HepG2 (cell line): ENCODE results near the gene ARPC1B.

Experiments
- CREB1 ChIP-seq, 2 experiments: fragments of 450-650 bp in 1 of 2; IDR thresholded peaks; 2 replicates each; pipeline ENCODE4 v1.6.1; 2016 to 2017; ENCODE audit warnings: control low read depth in 1 of 2, mild to moderate bottlenecking in 1 of 2, missing compliant biosample characterization in 1 of 2, missing genetic modification characterization in 1 of 2
- FOSL2 ChIP-seq: sonication (generic); formaldehyde crosslinking; IDR thresholded peaks from 2 replicates; pipeline ENCODE4 v1.4.0; 2020; ENCODE audit warnings: missing genetic modification reagents
- KDM6A ChIP-seq: IDR thresholded peaks from 2 replicates; pipeline ENCODE4 v1.6.1; 2016; ENCODE audit warnings: low read depth
- KLF6 ChIP-seq: IDR thresholded peaks from 2 replicates; pipeline ENCODE4 v1.8.0; 2016; ENCODE audit warnings: missing biosample characterization, missing genetic modification reagents
- POLR2A ChIP-seq, 2 experiments: IDR thresholded peaks; 2 replicates each; pipeline ENCODE4 v1.6.1; 2011; ENCODE audit warnings: low read depth in 2 of 2, low read length in 2 of 2, mild to moderate bottlenecking in 1 of 2, moderate library complexity in 1 of 2; ENCODE audit not compliant: insufficient read depth in 1 of 2
- SALL2 ChIP-seq: sonication (generic); formaldehyde crosslinking; IDR thresholded peaks from 2 replicates; pipeline ENCODE4 v1.8.1; 2023; ENCODE audit warnings: mild to moderate bottlenecking, missing genetic modification reagents, inconsistent platforms
- SP1 ChIP-seq, 2 experiments: fragments of 450-650 bp in 1 of 2; sonication (generic) in 1 of 2; formaldehyde crosslinking in 1 of 2; IDR thresholded peaks; 2 replicates each; pipeline versions ENCODE4 v1.4.0 to v1.6.1; 2016 to 2020; ENCODE audit warnings: missing genetic modification reagents in 1 of 2
- ZNF282 ChIP-seq: fragments of 450-650 bp; IDR thresholded peaks from 2 replicates; pipeline ENCODE4 v1.6.1; 2018; ENCODE audit not compliant: partially characterized antibody
- TF ChIP-seq, protein P1 (sequence below): sonication (generic); formaldehyde crosslinking; IDR thresholded peaks from 2 replicates; pipeline ENCODE4 v1.9.0; 2021; ENCODE audit warnings: missing genetic modification reagents, borderline replicate concordance

DNA sequence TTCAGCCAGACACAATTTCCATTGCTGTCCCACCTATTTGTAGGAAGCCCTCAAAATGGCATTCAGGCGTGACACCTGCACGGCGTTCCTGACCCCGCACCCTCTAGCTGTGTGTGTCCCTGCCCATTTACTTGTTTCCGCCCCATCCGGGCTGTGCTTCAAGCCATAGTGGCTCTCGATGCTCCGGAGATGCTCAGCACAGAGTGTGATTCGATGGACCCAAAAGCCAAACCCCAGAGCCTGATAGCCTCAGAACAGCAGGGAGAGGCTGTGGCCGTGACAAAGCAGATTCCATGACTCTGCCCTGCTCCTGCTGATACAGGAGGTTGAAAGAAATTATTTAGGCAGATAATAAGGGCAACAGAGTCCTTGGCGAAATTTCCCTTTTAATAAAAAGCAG, 47.7 kb downstream of the ARPC1B start:
- TF ChIP-seq FOSL2 (no peak), KLF6 (no peak), SP1 (IDR thresholded peaks at IDR 0.05) (no peak), SP1 (CRISPR knock-in tag; IDR thresholded peaks at IDR 0.05) (no peak), SALL2 (no peak), KDM6A (no peak), ZNF282 (no peak), POLR2A (IDR thresholded peaks at IDR 0.05; ENCODE audit: insufficient read depth in 1 of 2, low read depth in 2 of 2, low read length in 2 of 2) (no peak), CREB1 (IDR thresholded peaks at IDR 0.05) (no peak), CREB1 (CRISPR knock-in tag; IDR thresholded peaks at IDR 0.05) (no peak)
- TF ChIP-seq, protein P1, sequence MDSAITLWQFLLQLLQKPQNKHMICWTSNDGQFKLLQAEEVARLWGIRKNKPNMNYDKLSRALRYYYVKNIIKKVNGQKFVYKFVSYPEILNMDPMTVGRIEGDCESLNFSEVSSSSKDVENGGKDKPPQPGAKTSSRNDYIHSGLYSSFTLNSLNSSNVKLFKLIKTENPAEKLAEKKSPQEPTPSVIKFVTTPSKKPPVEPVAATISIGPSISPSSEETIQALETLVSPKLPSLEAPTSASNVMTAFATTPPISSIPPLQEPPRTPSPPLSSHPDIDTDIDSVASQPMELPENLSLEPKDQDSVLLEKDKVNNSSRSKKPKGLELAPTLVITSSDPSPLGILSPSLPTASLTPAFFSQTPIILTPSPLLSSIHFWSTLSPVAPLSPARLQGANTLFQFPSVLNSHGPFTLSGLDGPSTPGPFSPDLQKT (CRISPR knock-in tag) = no peak
